NCI-H774 (cell line): ENCODE results near the gene RUBCNL.
"Not testable (repeated sequence)": the region's sequence is repeated elsewhere in the genome, so short reads cannot be mapped to it uniquely, and the experiment has no call there.

Source experiments
- DNase-seq: peaks from one replicate; lab custom pipeline; 2025; lab: John Stamatoyannopoulos, UW

Gene RUBCNL

GRCh38 chr13:46387064-46387851 lies at the start of gene RUBCNL:
Gene RUBCNL, minus strand, starts transcription at chr13:46387252. Its CDS starts 14,777 bp downstream, at chr13:46372475.
- DNase-seq, result no peak

- not testable (repeated sequence) for DNase-seq
Observed at GRCh38 chr13:46429558-46429957, 42.5 kb upstream of the RUBCNL start.

- DNase-seq, result no peak
Observed at GRCh38 chr13:46405457-46405856, 18.4 kb upstream of the RUBCNL start.

- DNase-seq, result no peak
Observed at GRCh38 chr13:46404733-46405100, 17.7 kb upstream of the RUBCNL start.

- no peak for DNase-seq
Observed at GRCh38 chr13:46403851-46404732, 17.0 kb upstream of the RUBCNL start.

- DNase-seq, result no peak
Observed at GRCh38 chr13:46402178-46402577, 15.1 kb upstream of the RUBCNL start.

- no peak for DNase-seq
Observed at GRCh38 chr13:46401432-46401831, 14.4 kb upstream of the RUBCNL start.

- DNase-seq, result no peak
Observed at GRCh38 chr13:46396341-46396740, 9.3 kb upstream of the RUBCNL start.

- no peak for DNase-seq
Observed at GRCh38 chr13:46392967-46393366, 5.9 kb upstream of the RUBCNL start.

GRCh38 chr13:46389457-46390451 lies 2.7 kb upstream of the RUBCNL start:
- no peak for DNase-seq

GRCh38 chr13:46388846-46389245 lies 1.8 kb upstream of the RUBCNL start:
- DNase-seq, result no peak

GRCh38 chr13:46388308-46388707 lies 1.3 kb upstream of the RUBCNL start:
- no peak for DNase-seq

- no peak for DNase-seq
Observed at GRCh38 chr13:46386392-46387063, 524 bp downstream of the RUBCNL start.

GRCh38 chr13:46385946-46386345 lies 1.1 kb downstream of the RUBCNL start:
- DNase-seq, result no peak

GRCh38 chr13:46383383-46383782 lies 3.7 kb downstream of the RUBCNL start:
- DNase-seq, result no peak

- no peak for DNase-seq
Observed at GRCh38 chr13:46382224-46382623, 4.8 kb downstream of the RUBCNL start.

- no peak for DNase-seq
Observed at GRCh38 chr13:46380242-46380641, 6.8 kb downstream of the RUBCNL start.

- DNase-seq, result no peak
Observed at GRCh38 chr13:46379611-46380010, 7.4 kb downstream of the RUBCNL start.

GRCh38 chr13:46378411-46378810 lies 8.6 kb downstream of the RUBCNL start:
- DNase-seq, result no peak

GRCh38 chr13:46377554-46377953 lies 9.5 kb downstream of the RUBCNL start:
- DNase-seq, result no peak

GRCh38 chr13:46374710-46375109 lies 12.3 kb downstream of the RUBCNL start:
- no peak for DNase-seq
